DOHH2 (cell line): ENCODE measurements around the gene ITGAE.

ENCODE experiments used
- CTCF ChIP-seq: fragments of 200-600 bp; sonication (generic); IDR thresholded peaks from one replicate; pipeline ENCODE4 v1.5.1; 2014; ENCODE audit warnings: antibody characterized with exemption, mild to moderate bottlenecking, low read depth, low read length; ENCODE audit not compliant: poor library complexity, severe bottlenecking
- EZH2phosphoT487 ChIP-seq: fragments of 200-600 bp; sonication (generic); IDR thresholded peaks from 2 replicates; pipeline ENCODE4 v1.6.1; 2017; ENCODE audit warnings: borderline replicate concordance, mild to moderate bottlenecking, antibody characterized with exemption, low read length, moderate library complexity, mixed read lengths

GRCh38 chr17:3755335-3756030, 45.5 kb downstream of the ITGAE start:
- TF ChIP-seq CTCF (no peak), EZH2phosphoT487 (no peak)
